Measurements from ENCODE around the gene SIN3B.

GRCh38 chr19:16919496-16919895 is 90.3 kb downstream of the SIN3B start:
- TF ChIP-seq POLR2A (IDR thresholded peaks at IDR 0.05; ENCODE audit: low read length) (no peak), KDM5A (IDR thresholded peaks at IDR 0.05) (no peak), MAX (IDR thresholded peaks at IDR 0.05) (no peak), HMGXB4 (CRISPR knock-in tag; IDR thresholded peaks at IDR 0.05; ENCODE audit: borderline replicate concordance) (no peak), EP300 (IDR thresholded peaks at IDR 0.05) (no peak), RNF2 (IDR thresholded peaks at IDR 0.05; ENCODE audit: borderline replicate concordance, low read depth) (no peak), CTCF (IDR thresholded peaks at IDR 0.05) (no peak), PHF8 (IDR thresholded peaks at IDR 0.05; ENCODE audit: borderline replicate concordance, low read depth) (no peak), ZSCAN20 (CRISPR knock-in tag; IDR thresholded peaks at IDR 0.05) (no peak), E2F6 (IDR thresholded peaks at IDR 0.05; ENCODE audit: borderline replicate concordance, low read depth) (no peak), HDAC2 (IDR thresholded peaks at IDR 0.05) (no peak)
